GM23248 (cell line): ENCODE measurements around the gene TMEM156.

Experiments used
- EZH2 ChIP-seq: fragments of 200-600 bp; sonication (generic); IDR thresholded peaks from 2 replicates; pipeline ENCODE4 v1.6.1; 2018; ENCODE audit warnings: antibody characterized with exemption, mild to moderate bottlenecking; ENCODE audit not compliant: insufficient read depth, poor library complexity, severe bottlenecking
- EZH2phosphoT487 ChIP-seq: fragments of 200-600 bp; sonication (generic); IDR thresholded peaks from 2 replicates; pipeline ENCODE4 v1.6.1; 2018; ENCODE audit warnings: antibody characterized with exemption, moderate library complexity, mild to moderate bottlenecking, low read depth; ENCODE audit not compliant: insufficient read depth

DNA sequence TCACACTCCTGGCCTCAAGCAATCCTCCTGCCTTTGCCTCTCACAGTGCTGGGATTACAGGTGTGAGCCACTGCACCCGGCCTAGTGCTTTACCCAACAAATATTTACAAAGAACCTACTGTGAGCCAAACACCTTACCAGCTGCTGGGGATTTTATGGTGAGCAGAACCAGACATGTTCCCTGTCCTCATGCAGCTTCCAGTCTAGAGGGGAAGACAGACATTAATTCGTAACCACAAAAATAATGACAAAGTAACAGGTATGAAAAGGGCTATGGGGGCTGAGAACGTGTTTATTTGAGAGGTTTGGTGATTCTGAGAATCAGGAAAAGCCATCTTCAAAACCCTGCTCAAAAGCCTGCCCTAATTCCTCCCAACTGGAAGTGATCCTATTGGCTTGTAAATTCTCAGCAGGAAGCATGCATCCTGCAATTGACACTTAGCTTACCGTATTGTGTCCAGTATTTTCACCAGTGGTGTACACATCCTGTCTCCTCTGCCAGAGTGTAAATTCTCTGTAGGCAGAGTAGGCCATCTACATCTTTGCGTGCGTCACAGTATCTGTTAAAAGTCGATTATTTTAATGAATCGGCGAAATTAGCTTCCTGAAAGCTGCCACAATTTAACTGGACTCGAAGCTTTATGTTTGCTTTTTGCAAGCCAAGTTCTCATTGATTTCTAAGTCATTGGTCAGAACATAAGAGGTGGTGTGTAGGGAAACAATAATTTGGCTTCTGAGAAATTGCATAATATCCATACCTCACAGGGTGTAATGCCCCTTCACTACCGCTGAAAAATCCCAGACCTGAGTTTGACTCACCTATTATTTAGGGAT is 67.0 kb downstream of the TMEM156 start:
- no peak for TF ChIP-seq EZH2phosphoT487
- no peak for TF ChIP-seq EZH2
